Fibroblast of villous mesenchyme (primary cell): ENCODE results near the gene RLN1. TPM values are rescaled to one million over a fixed set of nuclear protein-coding genes. Genes with fewer than 3 reads are reported as not detected.

Experiments
- DNase-seq: peaks from one replicate; pipeline ENCODE4 v3.0.0-alpha.2; 2010; ENCODE audit warnings: low read depth
- H3K4me3 ChIP-seq: 2 replicates; pipeline ENCODE4 v1.5.1; 2011; ENCODE audit warnings: low read depth, mild to moderate bottlenecking, low read length
- total RNA-seq: library from RNA; depleted of rRNA; stranded (reverse); fragments of >200 nt; gene quantifications from 2 replicates; pipeline ENCODE4 v1.2.3, GENCODE V29; 2012
- TF ChIP-seq, protein P1 (sequence below): IDR thresholded peaks from 2 replicates; pipeline ENCODE4 v1.5.1; 2012; ENCODE audit warnings: low read depth, mild to moderate bottlenecking, low read length; ENCODE audit not compliant: insufficient read depth

Gene RLN1
- total RNA-seq, 1 donor: not detected

DNA sequence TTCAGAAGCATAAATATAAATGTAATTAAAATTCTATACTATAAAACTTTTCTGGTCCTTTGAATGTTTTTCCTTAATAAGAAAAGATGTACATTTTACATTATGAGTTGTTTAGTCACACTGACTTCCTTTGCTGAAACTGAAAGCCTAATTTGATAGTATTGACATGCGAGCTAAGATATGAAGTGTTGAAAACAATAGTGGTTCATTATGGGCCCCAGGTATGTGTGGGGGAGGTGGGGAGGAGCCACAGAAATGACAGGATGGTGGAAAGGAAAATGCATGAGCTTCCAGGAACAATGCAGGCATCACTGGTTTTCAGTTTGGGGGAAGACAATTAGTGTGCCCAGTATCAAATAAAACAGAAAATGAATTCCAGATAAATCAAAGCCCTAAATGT is 35.4 kb upstream of the RLN1 start:
- no peak overlapping the region for H3K4me3 ChIP-seq
- TF ChIP-seq, protein P1, sequence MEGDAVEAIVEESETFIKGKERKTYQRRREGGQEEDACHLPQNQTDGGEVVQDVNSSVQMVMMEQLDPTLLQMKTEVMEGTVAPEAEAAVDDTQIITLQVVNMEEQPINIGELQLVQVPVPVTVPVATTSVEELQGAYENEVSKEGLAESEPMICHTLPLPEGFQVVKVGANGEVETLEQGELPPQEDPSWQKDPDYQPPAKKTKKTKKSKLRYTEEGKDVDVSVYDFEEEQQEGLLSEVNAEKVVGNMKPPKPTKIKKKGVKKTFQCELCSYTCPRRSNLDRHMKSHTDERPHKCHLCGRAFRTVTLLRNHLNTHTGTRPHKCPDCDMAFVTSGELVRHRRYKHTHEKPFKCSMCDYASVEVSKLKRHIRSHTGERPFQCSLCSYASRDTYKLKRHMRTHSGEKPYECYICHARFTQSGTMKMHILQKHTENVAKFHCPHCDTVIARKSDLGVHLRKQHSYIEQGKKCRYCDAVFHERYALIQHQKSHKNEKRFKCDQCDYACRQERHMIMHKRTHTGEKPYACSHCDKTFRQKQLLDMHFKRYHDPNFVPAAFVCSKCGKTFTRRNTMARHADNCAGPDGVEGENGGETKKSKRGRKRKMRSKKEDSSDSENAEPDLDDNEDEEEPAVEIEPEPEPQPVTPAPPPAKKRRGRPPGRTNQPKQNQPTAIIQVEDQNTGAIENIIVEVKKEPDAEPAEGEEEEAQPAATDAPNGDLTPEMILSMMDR: no peak
- DNase-seq: no peak

DNA sequence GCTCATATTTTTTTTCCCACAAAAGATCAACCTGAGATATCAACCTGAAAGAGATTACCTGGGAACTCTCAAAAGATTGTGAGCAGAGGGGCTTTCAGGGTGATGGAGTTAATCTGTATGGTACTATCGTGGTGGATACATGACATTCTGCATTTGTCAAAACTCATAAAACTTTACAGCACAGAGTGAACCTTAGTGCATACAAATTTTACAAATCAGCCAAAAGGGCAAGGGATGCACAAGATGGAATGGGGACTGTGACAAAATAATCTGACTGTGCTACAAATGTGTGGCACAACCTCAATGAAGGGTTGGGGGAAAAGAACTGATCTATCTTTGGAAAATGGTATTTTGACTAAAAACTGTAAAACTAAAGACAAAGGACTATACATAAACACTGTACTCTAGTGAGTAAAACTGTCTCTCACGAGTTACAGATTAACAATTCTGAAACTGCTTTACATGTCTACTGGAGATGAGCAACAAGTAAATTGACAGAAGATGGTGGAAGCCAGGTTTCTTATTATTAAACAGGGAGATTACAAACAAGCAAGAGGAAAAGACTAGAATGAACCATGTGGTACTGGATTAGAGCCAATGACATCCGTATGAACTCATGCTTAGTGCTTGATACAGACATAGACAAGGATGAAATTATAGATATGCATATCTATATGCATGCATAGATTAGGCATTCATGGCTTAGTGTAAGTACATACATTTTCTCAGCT is 24.8 kb upstream of the RLN1 start:
- H3K4me3 ChIP-seq: no peak overlapping the region
- no peak for DNase-seq
- TF ChIP-seq, protein P1: no peak

DNA sequence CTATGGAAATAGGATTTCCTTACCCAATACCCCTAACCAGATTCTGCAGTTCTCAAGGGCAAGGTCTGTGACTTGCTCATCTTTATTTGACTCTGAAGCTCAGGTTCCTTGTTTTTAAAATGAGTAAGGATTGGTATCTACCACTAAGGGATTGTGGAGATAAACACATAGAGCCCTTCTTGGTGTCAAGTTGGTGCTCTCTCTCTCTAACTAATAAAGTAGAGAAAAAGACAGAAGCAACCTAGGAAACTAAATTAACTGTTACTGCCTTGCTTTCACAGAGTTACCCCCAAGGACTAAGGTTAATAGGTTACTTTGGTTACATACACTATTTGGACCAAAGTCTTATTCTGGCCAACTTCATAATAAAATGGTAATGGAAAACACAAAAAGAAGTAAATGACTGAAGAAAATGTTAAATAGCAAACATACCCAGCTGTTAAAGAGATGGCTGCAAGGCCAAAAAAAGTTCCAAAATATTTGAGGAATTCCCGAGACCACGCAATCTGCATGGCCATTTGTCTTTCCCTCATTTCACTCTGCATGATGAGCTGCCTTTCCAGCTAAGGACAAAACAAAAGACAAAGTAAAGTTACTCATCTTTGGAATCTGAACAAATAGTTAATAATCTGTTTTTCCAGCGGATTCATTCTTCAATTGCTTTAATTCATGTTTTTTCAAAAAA is 21.8 kb upstream of the RLN1 start:
- no peak overlapping the region for H3K4me3 ChIP-seq
- DNase-seq: no peak
- TF ChIP-seq, protein P1: no peak

DNA sequence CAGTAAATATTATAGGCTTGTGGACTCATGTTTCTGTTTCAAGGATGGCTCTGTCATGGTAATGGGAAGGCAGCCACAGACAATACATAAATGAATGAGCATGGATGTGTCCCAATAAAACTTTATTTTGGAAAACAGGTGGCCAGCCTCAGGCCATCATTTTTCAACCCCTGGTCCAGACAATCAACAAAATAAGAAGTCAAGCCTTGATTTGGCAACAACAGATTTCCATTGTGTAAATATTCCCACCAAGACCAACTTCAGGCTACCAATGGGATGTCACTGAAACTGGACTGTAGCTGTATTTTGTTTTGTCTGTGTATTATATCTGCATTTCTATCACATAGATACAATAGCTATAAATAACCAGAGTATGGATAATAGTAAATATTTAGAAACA is 20.7 kb upstream of the RLN1 start:
- H3K4me3 ChIP-seq: no peak overlapping the region
- TF ChIP-seq, protein P1: no peak
- DNase-seq: no peak

DNA sequence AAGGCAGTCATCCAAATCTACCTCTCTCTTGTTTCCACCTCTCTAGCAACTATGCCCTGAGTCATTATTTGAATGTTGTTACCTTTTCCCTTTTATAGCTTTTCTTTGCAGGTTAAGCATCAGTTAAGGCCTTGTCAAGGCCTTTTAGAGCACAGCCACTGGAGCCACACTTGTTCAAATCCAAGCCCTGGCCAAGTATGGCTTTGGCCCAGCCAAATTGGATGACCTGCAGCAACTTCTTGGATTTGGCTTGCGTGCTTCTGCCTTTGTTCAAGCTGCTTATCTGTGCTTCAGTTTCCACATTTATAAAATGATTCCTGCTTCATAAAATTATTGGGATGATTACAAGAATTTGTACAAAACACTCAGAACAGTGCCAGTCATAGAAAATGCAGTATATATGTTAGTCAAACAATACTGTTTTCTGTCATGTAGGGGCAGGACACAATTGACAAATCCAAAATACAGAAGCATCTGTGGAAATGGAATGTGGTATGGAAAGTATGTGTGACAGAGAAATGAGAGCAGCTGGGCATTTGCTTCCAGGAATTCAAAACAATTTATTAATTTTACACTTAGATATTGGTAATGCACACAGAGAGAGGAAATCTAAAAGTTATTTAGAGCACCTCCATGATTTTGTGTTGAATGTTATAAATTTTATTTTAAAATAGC is 17.9 kb upstream of the RLN1 start:
- DNase-seq: no peak
- no peak overlapping the region for H3K4me3 ChIP-seq
- TF ChIP-seq, protein P1: no peak

DNA sequence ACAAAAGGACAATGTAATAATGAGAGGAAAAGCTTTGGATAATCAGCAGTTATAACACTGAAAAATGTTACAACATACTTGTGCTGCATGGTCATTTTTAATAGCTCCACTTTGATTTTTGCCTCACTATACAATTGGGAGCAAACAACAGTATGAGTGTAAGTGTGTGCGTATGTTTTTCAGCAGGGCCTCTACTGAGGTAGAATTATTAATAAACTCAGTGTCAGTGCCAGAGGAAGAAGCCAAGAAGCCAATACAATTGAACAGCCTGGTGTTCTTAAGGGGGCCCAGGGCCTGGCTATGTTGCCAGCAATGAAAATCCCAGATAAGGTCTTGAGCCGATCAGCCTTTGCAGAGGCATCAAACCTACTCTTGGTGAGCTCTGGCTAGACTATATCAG is 16.1 kb upstream of the RLN1 start:
- H3K4me3 ChIP-seq: no peak overlapping the region
- no peak for DNase-seq
- TF ChIP-seq, protein P1: no peak
